ENCODE measurements around the gene MAPKAPK2.
A peak's percentile ranks its signal among the peaks of the same experiment; 100 is the strongest.
"Not testable (repeated sequence)": the region's sequence is repeated elsewhere in the genome, so short reads cannot be mapped to it uniquely, and the experiment has no call there.

The MAPKAPK2 gene

GRCh38 chr1:206748348-206749030, 63.8 kb downstream of the MAPKAPK2 start:
- DNase-seq: no peak

- no peak for DNase-seq
Observed at GRCh38 chr1:206751891-206752290, 67.2 kb downstream of the MAPKAPK2 start.

- no peak for DNase-seq
Observed at GRCh38 chr1:206752481-206752880, 67.8 kb downstream of the MAPKAPK2 start.

- no peak for DNase-seq
Observed at GRCh38 chr1:206753141-206753540, 68.4 kb downstream of the MAPKAPK2 start.

- DNase-seq: no peak
Observed at GRCh38 chr1:206754011-206754410, 69.3 kb downstream of the MAPKAPK2 start.

GRCh38 chr1:206757524-206758266, 73.0 kb downstream of the MAPKAPK2 start:
- peak; percentile 81 for DNase-seq

GRCh38 chr1:206760590-206760989, 75.9 kb downstream of the MAPKAPK2 start:
- no peak for DNase-seq

GRCh38 chr1:206761159-206761768, 76.6 kb downstream of the MAPKAPK2 start:
- DNase-seq: no peak

GRCh38 chr1:206762741-206763364, 78.1 kb downstream of the MAPKAPK2 start:
- not testable (repeated sequence) for DNase-seq

GRCh38 chr1:206765771-206766170, 81.1 kb downstream of the MAPKAPK2 start:
- peak; percentile 56 for DNase-seq

- DNase-seq: peak; percentile 90
Observed at GRCh38 chr1:206766251-206766856, 81.6 kb downstream of the MAPKAPK2 start.

GRCh38 chr1:206768472-206769303, 84.0 kb downstream of the MAPKAPK2 start:
- no peak for DNase-seq

- peak; percentile 94 for DNase-seq
Observed at GRCh38 chr1:206769304-206769731, 84.6 kb downstream of the MAPKAPK2 start.

- no peak for DNase-seq
Observed at GRCh38 chr1:206770531-206771337, 86.0 kb downstream of the MAPKAPK2 start, which contains the start of gene IL19. IL19 (plus strand) TSS chr1:206770773; CDS start chr1:206836663, 65,890 bp downstream.

- DNase-seq: no peak
Observed at GRCh38 chr1:206771338-206771692, 86.6 kb downstream of the MAPKAPK2 start.

GRCh38 chr1:206772243-206772937, 87.7 kb downstream of the MAPKAPK2 start, which contains the start of gene IL10:
IL10 (minus strand) TSS chr1:206772494; CDS start chr1:206772435, 59 bp downstream.
- no peak for DNase-seq

- DNase-seq: no peak
Observed at GRCh38 chr1:206774093-206774492, 89.4 kb downstream of the MAPKAPK2 start.

- DNase-seq: no peak
Observed at GRCh38 chr1:206776229-206776628, 91.5 kb downstream of the MAPKAPK2 start.

- DNase-seq: no peak
Observed at GRCh38 chr1:206778031-206778430, 93.3 kb downstream of the MAPKAPK2 start.

GRCh38 chr1:206778911-206779310, 94.2 kb downstream of the MAPKAPK2 start:
- not testable (repeated sequence) for DNase-seq
